A204.1 (cell line): ENCODE data around the gene PLEKHM1.
"Not testable (repeated sequence)": the region's sequence is repeated elsewhere in the genome, so short reads cannot be mapped to it uniquely, and the experiment has no call there.

Experiments used
- FAIRE-seq: peaks from 2 replicates; lab custom pipeline; 2012; peaks lifted over from hg19 to GRCh38; lab: Jason Lieb, UNC

The PLEKHM1 gene

GRCh38 chr17:45490615-45491433 lies at the start of gene PLEKHM1:
Gene PLEKHM1 (minus strand): TSS chr17:45490721. CDS start chr17:45482484, 8,237 bp downstream.
- FAIRE-seq = not testable (repeated sequence)

DNA sequence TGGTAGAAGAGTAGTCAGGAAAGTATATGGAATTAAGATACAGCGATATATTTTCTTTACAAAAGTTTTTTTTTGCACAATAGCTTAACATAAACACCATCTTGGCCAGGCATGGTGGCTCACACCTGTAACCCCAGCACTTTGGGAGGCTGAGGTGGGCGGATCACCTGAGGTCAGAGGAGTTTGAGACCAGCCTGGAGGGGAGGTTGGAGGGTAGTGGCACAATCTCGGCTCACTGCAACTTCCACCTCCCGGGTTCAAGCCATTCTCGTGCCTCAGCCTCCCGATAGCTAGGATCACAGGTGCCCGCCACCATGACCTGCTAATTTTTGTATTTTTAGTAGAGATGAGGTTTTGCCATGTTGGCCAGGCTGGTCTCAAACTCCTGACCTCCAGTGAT lies 47.6 kb upstream of the PLEKHM1 start:
- FAIRE-seq = not testable (repeated sequence)

GRCh38 chr17:45506072-45506471 lies 15.6 kb upstream of the PLEKHM1 start:
- not testable (repeated sequence) for FAIRE-seq

- not testable (repeated sequence) for FAIRE-seq
Measured at GRCh38 chr17:45505183-45505582, 14.7 kb upstream of the PLEKHM1 start.

- FAIRE-seq = not testable (repeated sequence)
Measured at GRCh38 chr17:45501092-45501707, 10.7 kb upstream of the PLEKHM1 start.

DNA sequence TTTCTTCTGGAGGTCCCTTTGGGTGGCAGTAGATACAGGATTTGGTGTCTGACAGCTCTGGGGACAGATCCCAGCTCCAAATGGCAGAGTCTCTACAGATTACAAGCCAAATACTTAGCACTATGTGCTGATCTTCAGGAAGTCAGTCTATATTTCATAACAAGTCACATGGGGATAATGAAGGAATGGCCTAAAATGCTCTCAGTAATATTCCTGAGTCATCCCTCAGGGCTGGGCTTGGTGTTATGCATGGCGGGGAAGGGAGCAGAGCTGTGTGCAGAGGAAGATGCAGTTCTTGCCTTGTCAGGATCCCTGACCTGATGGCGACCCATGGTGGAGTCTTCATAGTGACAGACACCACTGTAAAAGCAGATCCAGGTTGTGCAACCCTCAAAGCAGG lies 10.0 kb upstream of the PLEKHM1 start:
- FAIRE-seq = not testable (repeated sequence)

- FAIRE-seq = not testable (repeated sequence)
Measured at GRCh38 chr17:45499208-45499607, 8.7 kb upstream of the PLEKHM1 start.

GRCh38 chr17:45498377-45498776 lies 7.9 kb upstream of the PLEKHM1 start:
- FAIRE-seq = not testable (repeated sequence)

- not testable (repeated sequence) for FAIRE-seq
Measured at GRCh38 chr17:45497449-45497848, 6.9 kb upstream of the PLEKHM1 start.

GRCh38 chr17:45496507-45496906 lies 6.0 kb upstream of the PLEKHM1 start:
- FAIRE-seq = not testable (repeated sequence)

DNA sequence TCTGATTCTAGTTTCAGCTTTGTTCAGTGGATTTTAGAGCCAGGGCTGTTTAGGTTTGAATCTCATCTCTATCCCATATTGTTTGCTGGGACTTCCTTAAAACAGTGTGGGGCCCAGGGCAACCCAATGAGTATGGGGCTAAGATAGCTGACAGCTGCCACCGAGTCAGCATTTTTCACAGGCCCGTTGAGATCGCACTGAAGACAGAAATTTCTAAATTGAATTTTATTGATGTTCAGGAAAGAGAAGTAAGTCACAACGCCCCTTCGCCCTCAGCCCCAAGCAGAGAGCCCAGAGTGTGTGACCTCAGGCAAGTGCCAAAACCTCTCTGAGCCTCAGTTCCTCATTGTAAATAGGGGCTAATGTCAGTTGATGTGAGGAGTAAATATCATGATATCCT lies 4.0 kb upstream of the PLEKHM1 start:
- not testable (repeated sequence) for FAIRE-seq

DNA sequence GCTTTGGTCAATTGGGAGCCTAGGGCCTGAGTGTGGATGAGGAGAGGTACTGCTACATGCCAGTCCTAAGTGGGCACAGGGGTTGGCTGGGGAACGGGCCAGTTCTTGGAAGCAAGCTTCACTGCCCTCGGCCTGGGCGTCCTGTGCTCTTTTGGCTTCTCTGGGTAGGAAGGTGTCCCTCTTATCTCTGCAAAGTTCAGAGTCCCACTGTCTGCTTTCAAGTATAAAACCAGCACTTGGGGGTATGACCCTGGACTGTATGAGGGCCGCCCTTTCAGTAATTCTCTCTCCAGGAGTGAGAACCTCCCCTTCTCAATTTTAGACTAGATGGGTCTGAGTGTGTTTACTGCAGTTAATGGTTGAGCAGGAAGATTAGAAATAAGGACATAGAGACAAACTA lies 1.6 kb upstream of the PLEKHM1 start:
- not testable (repeated sequence) for FAIRE-seq

DNA sequence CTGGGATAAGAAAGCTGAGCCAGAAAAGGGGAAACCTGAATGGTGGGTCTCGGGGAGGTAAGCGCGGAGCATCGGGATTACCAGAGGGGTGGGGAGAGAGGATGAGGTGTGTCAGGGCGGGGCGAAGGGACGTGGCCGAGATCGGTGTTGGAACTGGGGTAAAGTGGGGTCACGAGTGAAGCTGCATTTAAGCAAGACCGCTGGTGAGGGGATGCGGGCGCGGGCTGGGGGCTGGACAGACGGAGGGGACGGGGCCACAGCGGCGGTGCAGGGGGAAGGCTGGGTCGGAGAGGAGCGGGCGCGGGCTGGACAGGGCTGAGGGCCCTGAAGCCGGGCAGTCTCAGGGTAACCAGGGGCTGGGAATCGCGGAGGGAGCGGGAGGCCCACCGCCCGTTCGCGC lies 323 bp downstream of the PLEKHM1 start:
- not testable (repeated sequence) for FAIRE-seq

GRCh38 chr17:45487704-45488103 lies 2.8 kb downstream of the PLEKHM1 start:
- FAIRE-seq = not testable (repeated sequence)

DNA sequence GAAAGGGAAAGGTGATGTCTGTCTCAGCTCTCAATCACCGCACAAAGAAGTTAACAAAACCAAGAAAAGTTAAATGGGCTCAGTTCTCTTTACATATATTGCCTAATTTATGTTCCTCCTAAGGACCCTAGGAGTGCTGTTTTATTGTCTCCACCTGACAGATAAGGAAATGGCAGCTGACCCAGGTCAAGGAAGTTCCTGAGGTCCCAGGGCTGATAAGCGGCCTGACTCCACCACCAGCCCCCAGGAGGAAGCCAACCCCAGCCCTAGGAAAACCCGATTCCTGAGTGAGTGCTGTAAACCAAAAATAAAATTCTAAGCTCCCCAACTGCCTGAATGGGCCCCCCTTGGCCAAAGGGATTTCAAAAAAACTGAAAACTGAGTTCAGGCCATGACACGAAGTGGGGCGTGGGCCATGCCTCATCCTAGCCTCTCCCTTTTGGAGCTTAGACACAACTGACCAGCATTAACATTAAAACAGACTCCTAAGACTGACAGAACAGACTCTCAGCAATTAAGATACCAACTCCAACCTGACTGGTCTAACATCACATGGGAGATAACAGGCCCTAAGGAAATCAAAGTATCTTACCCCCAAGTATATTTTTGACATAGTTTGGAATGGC lies 6.8 kb downstream of the PLEKHM1 start:
- FAIRE-seq = not testable (repeated sequence)

- FAIRE-seq = not testable (repeated sequence)
Measured at GRCh38 chr17:45483177-45483576, 7.3 kb downstream of the PLEKHM1 start.

DNA sequence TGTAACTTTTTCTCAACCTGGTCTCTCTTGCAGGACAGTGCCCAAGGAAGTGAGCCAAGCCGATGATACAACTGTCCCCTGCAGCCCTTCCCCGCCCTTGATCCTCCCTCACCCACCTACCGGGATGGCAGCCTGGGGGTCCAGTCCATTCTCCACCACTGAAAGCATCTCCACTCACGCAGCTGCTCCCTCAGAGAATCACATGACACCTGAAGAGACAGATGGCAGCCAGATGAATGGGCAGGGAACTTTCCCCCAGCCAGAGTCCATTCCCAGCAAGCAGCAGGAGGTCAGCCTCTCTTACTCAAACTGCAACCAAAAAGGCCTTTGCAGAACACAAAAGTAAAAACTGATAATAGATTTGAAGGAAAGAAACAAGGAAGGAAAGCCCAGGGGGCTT lies 8.2 kb downstream of the PLEKHM1 start:
- FAIRE-seq = not testable (repeated sequence)

- not testable (repeated sequence) for FAIRE-seq
Measured at GRCh38 chr17:45475436-45475835, 15.1 kb downstream of the PLEKHM1 start.

DNA sequence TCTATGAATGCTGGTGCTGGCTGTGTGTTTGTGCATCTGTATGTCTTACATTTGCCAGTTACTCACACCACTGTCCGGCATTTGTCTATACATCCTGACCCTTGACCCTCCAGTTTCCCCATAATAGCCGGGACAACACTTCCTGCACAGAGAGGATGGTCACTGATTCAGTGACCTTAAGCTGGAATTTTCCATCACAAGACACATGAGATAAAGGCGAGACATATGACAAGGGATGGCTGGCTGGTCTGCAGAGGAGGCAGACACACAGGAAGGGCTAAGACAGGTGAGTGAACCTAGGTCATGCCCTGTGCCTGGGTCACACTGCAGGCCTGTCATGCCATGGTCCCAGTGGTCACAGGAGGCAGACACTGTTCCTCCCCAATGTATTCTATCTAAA lies 18.3 kb downstream of the PLEKHM1 start:
- FAIRE-seq = not testable (repeated sequence)

DNA sequence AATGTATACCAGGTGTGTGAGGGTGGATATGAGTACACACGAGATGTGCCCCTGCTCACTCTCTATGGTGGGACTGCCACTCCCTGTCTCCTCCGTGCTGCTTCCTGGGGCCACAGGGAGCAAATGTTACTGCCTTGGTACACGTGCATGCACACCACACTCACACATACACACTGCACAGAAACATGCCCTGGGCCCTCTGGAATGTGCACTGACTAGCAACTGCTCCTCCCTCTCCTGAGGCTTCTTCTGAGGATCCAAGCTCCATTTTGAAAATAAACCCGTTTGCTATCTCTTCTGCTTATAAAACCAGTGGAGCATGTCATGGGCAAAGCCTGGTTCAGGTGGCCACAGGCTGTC lies 21.3 kb downstream of the PLEKHM1 start:
- FAIRE-seq = not testable (repeated sequence)

DNA sequence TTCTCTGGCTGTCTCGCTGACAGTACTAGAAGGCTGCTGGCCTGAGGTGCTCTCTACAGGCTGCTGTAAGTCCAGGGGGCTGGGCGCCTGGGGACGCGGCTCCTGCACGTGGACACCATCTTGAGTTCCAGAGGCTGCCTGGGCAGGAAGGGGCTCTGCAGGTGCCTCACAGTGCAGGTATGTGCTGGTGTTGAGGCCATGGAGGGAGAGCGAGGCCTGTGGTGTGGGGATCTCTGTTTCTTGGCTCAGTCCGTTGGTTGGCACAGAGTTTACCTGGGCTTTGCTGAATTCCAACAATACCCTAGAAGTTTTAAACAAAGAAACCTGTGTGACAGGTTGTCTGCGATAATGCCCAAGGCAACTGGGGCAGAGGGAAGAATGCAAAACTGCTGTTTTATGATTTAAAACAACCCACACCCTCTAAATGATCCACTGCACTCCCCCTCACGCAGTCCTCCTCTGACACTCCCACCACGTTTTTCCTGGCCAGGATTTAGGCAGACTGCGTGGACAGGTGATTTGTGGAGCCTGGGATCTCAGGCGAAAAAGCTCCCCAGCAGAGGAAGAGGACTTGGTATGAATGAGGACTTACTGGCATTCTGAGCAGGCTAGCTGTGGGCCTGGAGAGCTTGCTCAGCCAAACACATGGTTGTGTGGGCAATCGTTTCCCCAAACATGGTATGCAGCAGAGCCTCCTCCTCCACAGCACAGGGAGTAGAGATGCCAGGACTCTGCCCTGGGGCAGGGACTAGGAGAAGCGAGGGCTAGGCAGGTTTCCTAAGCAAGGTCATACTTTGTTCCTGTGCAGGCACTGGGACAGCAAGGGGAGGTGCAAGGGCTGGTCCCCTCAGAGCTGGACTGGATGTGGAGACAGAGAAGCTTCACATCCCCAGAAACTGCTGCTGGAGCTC lies 22.0 kb downstream of the PLEKHM1 start:
- FAIRE-seq = not testable (repeated sequence)
